DLD1 (cell line): ENCODE data around the gene PLPP3.

ENCODE experiments used
- in situ Hi-C: cut with HindIII; loops from 2 replicates; pipeline ENCODE4 v1.10.0; 2017; ENCODE audit warnings: low sequenced_read_pairs

Gene PLPP3

DNA sequence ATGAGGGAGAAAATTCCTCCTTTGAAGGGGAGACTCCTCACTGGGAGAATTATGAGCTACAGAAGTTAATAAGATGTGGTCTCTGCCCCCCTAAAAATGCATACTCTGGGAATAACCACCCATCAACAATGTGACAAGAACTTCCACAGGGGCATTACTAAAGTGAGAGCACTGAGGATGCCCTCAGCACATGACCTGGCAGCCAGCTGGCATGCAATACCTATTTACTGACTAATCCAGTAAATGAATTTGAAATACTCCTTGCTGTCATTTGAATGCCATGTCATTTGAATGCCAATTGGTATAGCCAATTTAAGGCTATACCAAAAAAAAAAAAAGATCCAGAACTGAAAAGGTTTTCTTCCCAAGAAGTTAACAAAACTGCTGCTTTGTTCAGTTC lies 30.8 kb downstream of the PLPP3 start:
- in situ Hi-C loops = no loop called here

DNA sequence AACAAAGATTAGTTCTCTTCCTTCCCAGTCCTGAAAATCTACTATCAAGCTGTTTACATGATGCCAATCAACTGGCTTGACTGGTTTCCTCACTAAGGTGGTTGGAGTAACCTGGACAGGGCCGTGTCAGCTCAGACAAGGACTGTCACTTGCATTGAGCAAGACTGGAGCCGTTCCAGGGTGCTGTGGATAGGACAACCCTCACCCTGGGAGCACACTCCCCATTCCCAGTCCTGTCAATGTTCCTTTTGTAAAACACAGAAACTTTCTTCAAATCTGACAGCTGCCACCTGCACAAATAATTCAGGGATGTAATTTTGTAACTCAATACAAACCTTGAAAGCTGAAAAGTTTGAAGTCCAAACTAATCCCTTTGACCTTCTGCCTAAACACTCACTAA lies 31.4 kb downstream of the PLPP3 start:
- in situ Hi-C loops = no loop called here

DNA sequence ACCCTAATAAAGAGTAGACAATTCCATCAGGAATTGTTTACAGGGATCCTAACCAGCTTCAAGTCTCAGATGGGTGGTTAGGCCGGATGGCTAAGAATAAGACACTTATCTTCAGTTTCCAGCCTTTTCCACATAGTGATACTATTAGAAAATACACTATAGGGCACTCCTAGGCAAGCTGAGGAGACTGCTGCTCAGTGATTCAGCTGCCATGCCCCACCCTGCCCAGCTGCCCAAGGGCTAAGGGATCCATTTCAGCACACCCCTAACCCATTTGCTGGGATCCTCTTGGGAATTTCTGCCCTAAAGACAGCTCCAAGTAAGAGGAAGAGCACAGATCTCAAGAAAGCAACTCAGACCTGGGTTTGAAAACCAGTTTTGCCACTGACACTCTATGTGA lies 31.9 kb downstream of the PLPP3 start:
- in situ Hi-C loops = no loop called here

DNA sequence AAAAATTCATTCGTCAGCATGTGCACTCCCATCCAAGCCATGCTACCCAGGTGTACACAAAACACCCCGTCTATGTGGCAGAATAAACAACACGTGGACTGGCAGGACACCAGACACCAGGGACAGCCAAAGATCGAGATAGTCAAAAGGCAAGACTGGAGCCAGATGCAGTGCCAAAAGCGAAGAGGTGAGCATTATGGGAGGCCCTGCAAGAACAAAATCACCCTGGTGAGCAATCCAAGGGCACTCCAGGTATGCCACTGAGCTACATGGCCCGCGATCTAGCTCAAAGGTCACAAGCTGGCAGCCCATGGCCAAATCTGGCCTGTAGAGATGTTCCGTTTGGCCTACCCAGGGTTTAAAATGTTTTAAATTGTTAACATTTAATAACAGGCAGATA lies 33.7 kb downstream of the PLPP3 start:
- in situ Hi-C loops = no loop called here

DNA sequence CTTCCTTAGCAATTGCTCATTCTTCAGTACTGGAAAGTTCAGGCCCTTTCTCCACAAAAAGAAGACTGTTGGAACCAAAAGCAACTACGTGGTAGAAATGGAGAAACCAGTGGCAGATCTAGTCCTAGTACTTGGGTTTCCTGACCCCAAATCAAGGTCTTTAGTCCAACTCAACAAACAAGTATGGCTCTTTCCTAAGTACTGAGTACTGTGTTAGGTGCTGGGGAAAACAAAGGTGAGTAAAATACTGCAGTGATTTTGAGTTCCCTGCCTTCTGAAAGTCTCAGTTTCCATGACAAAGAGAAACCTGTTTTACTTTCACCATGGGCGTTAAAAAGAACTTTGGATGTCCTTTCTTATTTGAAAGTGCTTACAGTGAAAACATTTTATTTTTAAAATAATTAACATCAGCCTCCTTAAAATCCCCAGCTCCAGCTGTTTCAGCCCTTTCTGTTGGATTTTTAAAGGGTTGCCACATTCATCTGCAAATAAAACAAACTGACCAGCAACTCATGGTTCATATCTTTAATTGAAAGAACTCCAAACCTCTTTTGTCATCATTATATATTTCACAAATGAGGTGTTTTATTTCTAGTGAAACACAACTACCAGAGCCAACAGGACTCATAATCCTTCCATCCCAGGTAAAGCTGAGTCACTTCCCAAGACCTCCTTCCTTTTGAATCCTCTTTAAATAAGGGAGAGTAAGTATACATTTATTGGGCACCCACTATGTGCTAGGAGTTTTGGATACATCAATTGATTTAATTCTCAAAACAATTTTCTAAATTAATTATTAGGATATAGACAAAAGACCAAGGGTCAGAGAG lies 35.4 kb downstream of the PLPP3 start:
- in situ Hi-C loops = no loop called here

DNA sequence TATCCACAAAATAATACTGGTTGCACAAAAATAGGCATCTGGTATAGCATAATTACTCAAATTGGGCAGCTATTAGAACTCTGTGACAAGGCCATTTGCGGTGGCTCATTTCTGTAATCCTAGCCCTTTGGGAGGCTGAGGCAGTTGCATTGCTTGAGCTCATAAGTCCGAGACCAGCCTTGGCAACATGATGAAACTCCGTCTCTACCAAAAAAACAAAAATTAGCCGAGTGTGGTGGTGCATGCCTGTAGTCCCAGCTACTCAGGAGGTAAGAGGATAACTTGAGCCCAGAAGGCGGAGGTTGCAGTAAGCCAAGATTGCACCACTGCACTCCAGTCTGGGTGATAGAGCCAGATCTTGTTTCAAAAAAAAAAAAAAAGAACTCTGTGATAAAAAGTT lies 36.7 kb downstream of the PLPP3 start:
- in situ Hi-C loops = no loop called here

DNA sequence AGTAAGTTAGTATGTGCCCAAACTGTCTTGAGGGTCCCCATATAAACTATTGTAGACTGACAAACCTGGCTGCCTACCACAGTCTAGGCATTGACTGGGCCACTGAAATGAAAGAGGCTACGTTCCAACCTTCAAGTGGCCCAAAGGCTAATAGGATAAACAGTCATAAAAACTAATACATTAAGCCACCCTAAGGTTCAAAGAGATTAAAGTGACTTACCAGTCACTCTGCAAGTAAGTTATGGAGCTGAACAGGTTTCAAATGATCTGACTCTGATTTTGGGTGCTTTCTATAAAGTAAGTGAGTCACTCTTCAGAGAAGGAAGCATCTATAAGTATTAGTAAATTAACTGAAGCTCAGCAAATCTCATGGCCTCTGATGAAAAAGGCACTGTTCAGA lies 38.0 kb downstream of the PLPP3 start:
- in situ Hi-C loops = no loop called here

DNA sequence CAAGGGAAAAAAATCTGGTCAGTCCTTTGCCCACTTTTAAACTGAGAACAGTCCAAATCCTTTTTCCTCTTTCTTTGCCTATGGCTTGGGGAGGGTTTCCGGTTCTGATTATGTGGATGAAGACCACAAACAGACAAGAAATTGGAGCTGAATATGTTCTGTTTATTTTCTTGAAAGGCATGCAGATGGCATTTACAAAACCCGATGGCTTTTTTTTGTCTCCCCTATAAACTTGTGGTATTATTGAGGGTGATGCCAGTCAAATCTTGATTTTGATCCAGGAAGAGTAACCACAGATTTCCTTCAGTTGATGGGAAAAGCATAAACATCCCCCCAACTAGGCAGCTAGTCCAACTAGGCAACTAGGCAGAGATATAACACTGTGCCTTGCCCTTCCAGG lies 38.9 kb downstream of the PLPP3 start:
- in situ Hi-C loops = no loop called here

DNA sequence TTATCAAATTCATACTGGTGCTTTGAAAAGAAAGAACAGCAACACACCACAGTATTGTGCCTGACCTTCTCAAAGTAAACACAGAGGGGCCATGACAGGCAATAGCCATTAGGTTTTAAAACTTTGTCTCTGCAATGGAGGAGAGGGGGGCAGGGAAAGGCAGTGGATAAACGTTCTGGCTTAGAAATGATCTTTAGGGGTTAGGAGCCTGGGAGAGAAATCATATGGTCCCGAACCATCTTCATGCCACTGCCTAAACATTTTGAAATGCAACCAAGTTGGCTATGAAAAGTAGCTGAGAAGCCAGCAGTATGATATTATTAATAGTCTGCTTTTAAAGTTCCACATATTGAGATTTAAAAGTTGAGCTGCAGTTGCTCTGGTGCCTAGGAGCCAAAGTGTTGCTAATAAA lies 39.8 kb downstream of the PLPP3 start:
- in situ Hi-C loops = no loop called here

DNA sequence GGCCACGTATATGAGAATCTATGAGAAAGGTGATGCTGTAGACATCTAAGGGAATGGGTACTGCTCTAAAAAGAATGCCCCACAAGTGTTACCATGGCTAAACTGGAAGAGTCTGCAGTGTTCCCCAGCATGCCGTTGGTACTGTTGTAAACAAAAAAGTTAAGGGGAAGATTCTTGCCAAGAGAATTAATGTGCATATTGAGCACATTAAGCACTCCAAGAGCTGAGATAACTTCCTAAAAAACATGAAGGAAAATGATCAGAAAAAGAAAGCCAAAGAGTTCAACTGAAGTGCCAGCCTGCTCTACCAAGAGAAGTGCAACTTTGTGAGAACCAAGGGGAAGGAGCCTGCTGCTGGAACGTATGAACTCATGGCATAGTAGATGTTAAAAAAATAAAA lies 40.8 kb downstream of the PLPP3 start:
- in situ Hi-C loops = no loop called here

DNA sequence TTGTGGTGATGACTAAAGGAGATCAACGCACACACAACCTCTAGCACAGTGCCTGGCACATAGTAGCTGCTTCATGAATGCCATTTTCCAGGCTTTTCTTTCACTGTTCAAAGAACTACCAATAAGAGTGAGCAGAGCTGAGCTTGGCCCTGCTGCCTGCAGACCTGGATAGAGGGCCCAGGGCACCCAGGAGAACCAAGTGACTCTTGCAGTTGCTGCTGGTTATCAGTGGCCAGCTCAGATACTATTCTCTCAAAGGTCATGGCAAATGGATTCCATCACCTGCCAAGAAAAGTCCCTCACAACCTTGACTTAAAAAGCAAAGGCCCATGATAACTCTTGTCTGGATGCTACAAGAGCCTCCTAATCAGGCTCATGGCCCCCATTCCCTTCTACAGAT lies 41.7 kb downstream of the PLPP3 start:
- in situ Hi-C loops = no loop called here

DNA sequence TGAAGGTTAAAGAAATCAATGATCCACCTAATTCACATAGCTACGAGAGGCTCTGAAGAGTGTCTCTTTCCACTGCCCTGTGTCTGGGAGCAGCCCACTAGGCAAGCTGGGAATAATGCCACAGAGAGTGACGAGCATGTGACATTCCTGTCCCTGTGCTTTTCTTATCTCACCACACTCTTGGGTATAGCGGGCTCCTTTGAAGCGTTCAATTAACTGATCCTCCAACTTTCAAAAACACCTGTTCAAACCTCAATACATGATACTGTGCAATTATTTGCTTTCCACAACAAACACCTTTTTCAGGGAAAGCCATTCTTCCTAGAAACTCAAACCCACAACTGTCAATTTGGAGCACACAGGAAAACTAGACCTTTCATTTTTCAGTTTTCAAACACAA lies 43.4 kb downstream of the PLPP3 start:
- in situ Hi-C loops = no loop called here

DNA sequence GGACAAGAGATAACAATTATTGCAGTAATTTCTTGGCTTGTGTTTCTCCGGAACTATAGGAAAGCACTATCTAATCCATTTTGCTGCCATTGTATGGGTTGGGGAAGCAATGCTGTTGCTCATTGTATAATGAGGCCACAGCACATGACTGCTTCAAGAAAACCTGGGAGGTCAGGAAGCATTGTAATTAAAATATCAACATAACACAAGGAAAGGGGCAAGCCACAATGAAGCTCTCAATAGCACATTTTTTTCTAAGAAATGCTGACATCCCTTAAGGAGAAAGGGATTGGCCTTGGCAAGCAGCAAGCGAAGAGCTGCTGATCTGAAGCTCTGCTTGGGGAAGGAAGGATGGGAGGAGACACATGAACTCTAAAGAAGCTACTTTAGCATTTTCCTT lies 44.0 kb downstream of the PLPP3 start:
- in situ Hi-C loops = no loop called here

DNA sequence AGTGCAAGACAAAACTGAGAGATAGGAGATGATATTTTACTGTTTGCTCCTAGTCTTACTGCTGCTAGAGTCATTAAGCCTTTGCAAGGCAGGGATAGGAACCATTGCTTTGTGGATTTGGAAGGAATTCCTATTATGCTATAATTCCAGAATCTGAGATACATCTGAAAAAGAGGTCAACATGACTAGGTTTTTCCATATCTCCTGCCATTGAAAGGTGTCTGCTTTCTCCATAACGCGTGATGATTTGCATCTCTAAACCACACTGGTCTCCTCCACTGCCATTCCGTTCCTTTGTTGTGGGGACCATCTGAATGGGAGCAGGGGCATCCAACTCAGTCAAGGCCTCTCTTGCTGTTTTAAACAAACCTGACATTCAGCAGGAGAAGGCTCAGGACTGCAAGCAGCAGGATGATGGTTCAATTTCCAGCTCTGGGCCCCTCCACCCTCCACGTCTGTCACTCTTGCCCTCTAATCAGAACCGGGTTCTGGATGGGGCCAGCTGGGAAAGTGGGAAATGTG lies 45.2 kb downstream of the PLPP3 start:
- in situ Hi-C loops = no loop called here

DNA sequence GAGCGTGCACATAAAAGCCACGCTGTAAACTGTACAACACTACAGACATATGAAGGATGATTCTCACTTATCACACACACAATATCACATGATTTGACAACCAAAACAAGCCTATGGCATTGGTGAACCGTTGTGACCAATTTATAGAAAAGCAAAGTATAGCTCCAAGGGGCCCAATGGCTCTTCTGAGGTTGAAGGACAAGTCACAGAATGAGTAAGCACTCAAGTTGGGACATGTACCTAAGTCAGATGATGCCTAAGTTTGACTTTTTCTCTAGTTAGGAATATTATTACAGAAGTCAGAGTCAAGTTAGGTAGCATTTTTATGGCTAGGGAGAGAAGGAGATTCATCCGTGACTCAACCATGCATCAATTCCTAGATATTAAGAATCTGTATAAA lies 45.7 kb downstream of the PLPP3 start:
- in situ Hi-C loops = no loop called here

DNA sequence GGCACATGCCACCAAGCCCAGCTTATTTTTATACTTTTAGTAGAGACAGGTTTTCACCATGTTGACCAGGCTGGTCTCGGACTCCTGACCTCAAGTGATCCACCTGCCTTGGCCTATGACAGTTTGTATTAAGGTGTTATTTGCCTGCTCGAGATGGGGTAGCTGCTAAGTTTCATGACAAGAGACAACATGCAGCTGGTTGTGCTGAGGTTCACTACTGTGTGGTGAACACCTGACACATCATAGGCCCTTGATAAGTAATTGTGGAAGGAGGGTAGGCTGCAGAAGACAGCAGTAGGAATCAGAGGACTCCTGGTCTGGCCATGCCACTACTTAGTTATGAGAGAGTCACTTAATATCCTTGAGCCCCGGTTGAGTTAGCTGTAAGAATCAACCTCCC lies 46.2 kb downstream of the PLPP3 start:
- in situ Hi-C loops = no loop called here

DNA sequence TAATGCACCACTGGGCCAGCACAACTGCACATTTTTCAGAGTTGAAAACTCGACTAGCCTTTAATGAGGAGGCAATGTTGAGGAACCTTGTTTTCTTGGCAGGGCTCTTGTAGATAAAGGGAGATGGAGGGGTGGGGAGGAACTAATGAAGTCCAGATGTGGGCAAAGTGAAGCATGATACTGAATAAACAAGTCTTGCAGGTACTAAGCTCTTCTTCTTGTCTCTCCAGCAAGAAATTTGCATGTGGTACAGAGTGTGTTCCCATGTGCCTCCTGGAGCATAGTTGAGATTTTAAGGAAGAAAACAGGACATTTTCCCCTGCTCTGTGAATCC lies 47.0 kb downstream of the PLPP3 start:
- in situ Hi-C loops = no loop called here

DNA sequence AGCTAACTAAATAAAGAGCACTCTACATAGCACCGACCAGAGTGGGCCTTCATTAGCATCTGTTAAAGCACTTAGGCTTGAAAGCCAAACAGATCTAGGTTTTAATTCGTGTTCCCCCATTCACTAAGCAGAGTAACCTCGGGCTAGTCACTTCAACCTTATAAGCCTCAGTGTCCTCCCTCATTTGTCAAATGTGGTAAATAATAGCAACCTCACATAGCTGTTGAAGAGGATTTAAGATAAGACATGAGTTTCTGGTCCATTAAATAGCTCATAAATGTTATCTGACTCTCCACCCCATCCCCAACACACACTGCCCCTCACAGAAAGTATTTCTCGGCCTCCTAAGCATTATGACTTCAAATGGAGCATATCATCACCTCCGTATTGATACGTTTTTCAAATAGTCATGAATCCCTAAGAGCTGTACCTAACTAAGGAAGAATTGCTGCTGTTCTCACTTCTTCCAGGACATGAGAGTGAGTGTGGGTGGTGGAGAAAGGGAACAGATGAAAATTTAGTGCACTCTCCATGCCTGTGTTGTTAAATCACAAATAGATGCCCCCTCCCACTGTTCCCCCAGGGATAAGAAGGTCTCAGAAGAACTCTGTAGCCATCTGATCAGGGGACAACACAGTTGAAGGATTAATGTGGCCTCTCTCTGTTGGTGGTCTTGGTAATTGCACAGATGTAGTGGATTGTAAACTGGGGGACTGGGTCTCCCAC lies 47.6 kb downstream of the PLPP3 start:
- in situ Hi-C loops = no loop called here

DNA sequence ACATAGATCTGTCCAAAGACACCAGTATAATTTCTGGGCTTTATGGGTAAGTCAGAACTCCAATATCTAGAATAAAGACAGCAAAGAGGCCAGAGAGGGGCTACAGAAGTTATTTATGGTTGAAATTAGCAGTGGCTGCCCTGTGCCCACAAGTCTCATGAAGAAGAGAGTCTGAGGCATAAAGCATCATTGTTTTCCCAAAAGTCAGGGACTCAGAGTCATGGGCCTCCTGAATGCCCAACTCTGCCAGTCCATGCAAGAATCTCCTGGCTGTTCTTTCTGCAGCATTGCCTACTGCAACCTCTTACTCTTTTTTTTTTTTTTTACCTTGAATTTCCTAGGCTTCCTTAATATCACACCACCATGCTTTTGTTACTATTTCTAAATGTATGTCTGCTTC lies 49.6 kb downstream of the PLPP3 start:
- in situ Hi-C loops = no loop called here

DNA sequence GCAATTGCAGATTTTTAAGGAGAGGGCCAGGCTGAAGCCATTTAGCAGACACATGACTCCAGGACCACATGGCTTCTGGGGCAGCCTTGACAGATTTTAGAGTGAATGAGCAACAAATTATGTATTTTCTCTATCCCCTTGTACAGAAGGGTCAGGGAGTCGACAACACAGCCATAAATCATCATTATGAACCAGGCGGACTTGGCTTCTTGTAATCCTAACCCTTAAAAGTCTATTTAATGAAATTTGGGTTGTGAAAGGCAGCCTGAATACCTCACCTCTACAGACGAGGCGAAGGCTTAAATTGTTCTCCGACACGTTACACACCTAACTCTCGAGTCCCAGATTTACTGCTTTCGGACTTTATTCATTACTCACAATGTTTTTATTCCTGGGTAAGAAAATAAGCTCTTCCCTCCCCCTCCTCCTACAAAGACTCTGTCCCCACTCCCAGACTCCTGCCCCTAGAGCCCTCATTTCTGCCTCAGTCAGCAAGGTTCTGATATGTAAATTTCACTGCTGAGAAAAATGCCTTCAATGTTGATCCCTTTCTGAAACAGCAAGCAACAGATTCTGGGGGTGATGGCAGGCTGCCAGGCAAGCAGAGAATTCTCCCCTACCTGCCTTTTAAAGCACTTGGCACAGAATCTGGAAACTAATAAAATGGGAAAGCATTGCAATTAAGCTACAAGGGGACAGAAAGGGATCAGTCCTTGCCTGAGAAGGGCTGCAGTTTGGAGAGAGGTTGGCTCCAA lies 51.6 kb downstream of the PLPP3 start:
- in situ Hi-C loops = no loop called here

DNA sequence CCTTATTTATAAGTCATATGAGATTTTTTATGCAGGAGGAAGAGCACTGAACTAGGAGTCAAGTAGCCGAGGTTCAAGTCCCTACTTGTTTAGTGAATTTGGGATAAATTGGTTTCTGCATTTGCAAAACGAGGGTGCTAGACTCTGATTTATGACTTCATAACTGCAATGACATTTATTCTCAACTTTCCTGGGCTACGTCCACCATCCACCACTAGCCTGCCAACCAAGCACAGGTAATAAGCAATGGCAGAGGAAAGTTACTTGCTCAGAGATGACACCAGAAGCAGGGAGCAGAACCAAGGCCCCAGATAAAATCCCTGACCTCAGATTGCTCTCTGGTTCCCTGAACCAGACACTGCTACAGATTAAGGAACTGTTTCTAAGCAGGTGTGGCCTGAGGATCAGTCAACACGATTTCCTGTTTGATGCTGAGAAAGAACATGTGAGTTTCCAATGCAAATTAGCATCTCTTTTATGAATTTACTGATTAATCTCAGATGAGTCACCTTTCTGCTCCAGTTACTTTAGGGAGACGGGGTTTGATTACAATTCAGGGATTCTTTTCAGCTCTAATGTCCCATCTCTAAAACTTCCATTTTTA lies 52.7 kb downstream of the PLPP3 start:
- in situ Hi-C loops = no loop called here
